Liver (tissue), 9 donors: Measurements from ENCODE around the gene INPP4A. TPM values are rescaled to one million over a fixed set of nuclear protein-coding genes. Genes with fewer than 3 reads are reported as not detected.

Experiments
- DNase-seq: peaks from one replicate; pipeline ENCODE4 v3.0.0-alpha.2; 2017; ENCODE audit warnings: low spot score
- H3K27ac ChIP-seq, 2 donors: one replicate each; pipeline ENCODE4 v1.7.0; 2013; ENCODE audit warnings: inconsistent platforms in 2 of 2, low read length in 2 of 2, control low read depth in 1 of 2, low read depth in 1 of 2, mild to moderate bottlenecking in 1 of 2
- H3K27me3 ChIP-seq, 4 donors: one replicate each; pipeline versions ENCODE4 v1.6.1 to v1.7.0; 2013; ENCODE audit warnings: low read length in 3 of 4, inconsistent platforms in 1 of 4, mild to moderate bottlenecking in 1 of 4, moderate library complexity in 1 of 4; ENCODE audit not compliant: control insufficient read depth in 4 of 4, insufficient read depth in 4 of 4
- H3K36me3 ChIP-seq, 4 donors: one replicate each; pipeline versions ENCODE4 v1.6.1 to v1.7.0; 2013; ENCODE audit warnings: low read length in 3 of 4, mild to moderate bottlenecking in 3 of 4, low read depth in 1 of 4, moderate library complexity in 1 of 4; ENCODE audit not compliant: control insufficient read depth in 4 of 4, insufficient read depth in 3 of 4
- H3K4me1 ChIP-seq, 4 donors: one replicate each; pipeline versions ENCODE4 v1.6.1 to v1.7.0; 2013; ENCODE audit warnings: low read length in 3 of 4, mild to moderate bottlenecking in 3 of 4, moderate library complexity in 1 of 4; ENCODE audit not compliant: control insufficient read depth in 4 of 4, insufficient read depth in 4 of 4
- H3K4me3 ChIP-seq, 3 donors: one replicate each; pipeline versions ENCODE4 v1.6.1 to v1.7.0; 2013; ENCODE audit warnings: low read length in 3 of 3, control low read depth in 1 of 3, low read depth in 1 of 3, mild to moderate bottlenecking in 1 of 3
- H3K9ac ChIP-seq, 2 donors: one replicate each; pipeline ENCODE4 v1.7.0; 2013; ENCODE audit warnings: low read length in 2 of 2, mild to moderate bottlenecking in 2 of 2, moderate library complexity in 2 of 2, control low read depth in 1 of 2, low read depth in 1 of 2
- H3K9me3 ChIP-seq, 4 donors: one replicate each; pipeline versions ENCODE4 v1.6.1 to v1.7.0; 2013; ENCODE audit warnings: low read length in 3 of 4; ENCODE audit not compliant: control insufficient read depth in 4 of 4
- EGR1 ChIP-seq, 2 donors: IDR thresholded peaks; 2 replicates each; pipeline ENCODE4 v1.6.1; 2016 to 2018; ENCODE audit warnings: antibody characterized with exemption in 2 of 2, low read depth in 2 of 2
- FOXA2 ChIP-seq: IDR thresholded peaks from 2 replicates; pipeline ENCODE4 v1.6.1; 2016; ENCODE audit warnings: antibody characterized with exemption
- GABPA ChIP-seq, 2 donors: IDR thresholded peaks in 1 of 2; conservative IDR thresholded peaks in 1 of 2; 2 replicates each; pipeline ENCODE4 v1.6.1; 2016; ENCODE audit warnings: antibody characterized with exemption in 2 of 2, mild to moderate bottlenecking in 1 of 2, moderate library complexity in 1 of 2
- HNF4G ChIP-seq: IDR thresholded peaks from 2 replicates; pipeline ENCODE4 v1.6.1; 2016; ENCODE audit warnings: antibody characterized with exemption
- JUND ChIP-seq, 2 donors: IDR thresholded peaks; 2 replicates each; pipeline ENCODE4 v1.6.1; 2016; ENCODE audit warnings: antibody characterized with exemption in 2 of 2
- NR2F2 ChIP-seq: IDR thresholded peaks from 2 replicates; pipeline ENCODE4 v1.6.1; 2016; ENCODE audit warnings: antibody characterized with exemption
- RAD21 ChIP-seq, 2 donors: IDR thresholded peaks; 2 replicates each; pipeline ENCODE4 v1.6.1; 2016; ENCODE audit warnings: antibody characterized with exemption in 2 of 2, mild to moderate bottlenecking in 2 of 2
- RXRA ChIP-seq, 2 donors: IDR thresholded peaks; 2 replicates each; pipeline ENCODE4 v1.6.1; 2017 to 2018; ENCODE audit warnings: antibody characterized with exemption in 2 of 2, mild to moderate bottlenecking in 1 of 2
- SP1 ChIP-seq: IDR thresholded peaks from 2 replicates; pipeline ENCODE4 v1.6.1; 2018; ENCODE audit warnings: antibody characterized with exemption, mild to moderate bottlenecking
- TAF1 ChIP-seq: conservative IDR thresholded peaks from 2 replicates; pipeline ENCODE4 v1.6.1; 2016; ENCODE audit warnings: antibody characterized with exemption, mild to moderate bottlenecking
- WGBS: extraction: QIAGEN DNeasy Blood & Tissue Kit; methylation state at CpG from one replicate; pipeline ENCODE4 v1.1.7; 2013; 5-methylcytosine and 5-hydroxymethylcytosine counted together
- polyA plus RNA-seq, 2 donors: library from polyadenylated mRNA; stranded (reverse) in 1 of 2; unstranded in 1 of 2; fragments of 200-250 nt in 1 of 2; fragments of >200 nt in 1 of 2; fragmentation: Nextera tagmentation in 1 of 2; extraction: Ambion mirVana in 1 of 2; gene quantifications; one replicate each; pipeline versions ENCODE4 v1.2.1 to v1.2.3, GENCODE V29; 2013 to 2015
- total RNA-seq, 2 donors: library from RNA; depleted of rRNA; stranded (reverse); fragments of >200 nt; gene quantifications; one replicate each; pipeline ENCODE4 v1.2.3, GENCODE V29; 2014
- TF ChIP-seq, protein P1 (sequence below): IDR thresholded peaks from 2 replicates; pipeline ENCODE4 v1.6.1; 2016; ENCODE audit warnings: antibody characterized with exemption
- TF ChIP-seq, protein P2 (sequence below): IDR thresholded peaks from 2 replicates; pipeline ENCODE4 v1.6.1; 2016; ENCODE audit warnings: antibody characterized with exemption
- TF ChIP-seq, protein P3 (sequence below): IDR thresholded peaks from 2 replicates; pipeline ENCODE4 v1.6.1; 2016; ENCODE audit warnings: antibody characterized with exemption, mild to moderate bottlenecking
- donor health status: healthy.
- donor health status: healthy.
- donor health status: healthy.
- donor health status: healthy.
- donor health status: healthy.

Gene INPP4A
- total and polyA plus RNA-seq, 4 donors = 2.9 to 14.9 (median 7.2) TPM

DNA sequence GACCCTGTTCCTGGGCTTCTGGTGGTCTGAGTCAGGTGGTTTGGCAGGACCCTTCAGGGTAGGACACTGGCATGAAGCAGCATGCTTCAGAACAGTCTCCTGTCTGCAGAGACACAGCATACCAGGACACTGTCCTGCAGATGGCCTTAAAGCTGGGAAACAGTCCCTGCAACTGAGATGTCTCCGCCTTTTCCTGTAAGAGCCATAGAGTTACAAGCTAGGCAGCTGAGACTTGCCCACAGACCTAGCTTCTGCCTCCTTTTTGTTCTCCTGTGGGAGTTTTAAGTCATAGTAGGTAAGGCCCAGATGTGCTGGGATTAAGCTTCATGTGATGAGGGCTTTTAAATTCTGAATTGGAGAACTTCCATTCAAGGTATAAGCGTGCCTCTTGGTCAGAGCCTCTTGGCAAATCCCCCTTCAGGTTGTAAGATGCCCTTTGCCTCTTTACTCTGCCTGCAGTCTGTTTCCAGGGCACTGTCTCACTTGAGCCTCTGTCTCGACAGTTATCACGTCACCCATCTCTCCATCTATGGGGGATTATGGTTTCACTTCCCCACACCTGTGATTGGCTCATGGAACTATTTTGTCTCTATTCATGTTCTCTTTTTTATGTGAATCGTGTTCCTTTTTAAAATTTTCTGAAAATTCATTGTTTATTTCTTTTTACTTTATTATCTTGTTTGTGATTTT, 111.8 kb downstream of the INPP4A start:
- Histone ChIP-seq H3K36me3 (peaks cover 0 to 49% (median 17%) of the 10 kb centered on the region in 4 donors), H3K4me3 (no peak overlapping the region), H3K4me1 (no peaks in the 10 kb centered on the region), H3K27me3 (no peaks in the 10 kb centered on the region), H3K27ac (no peak overlapping the region), H3K9me3 (no peaks in the 10 kb centered on the region), H3K9ac (no peak overlapping the region)
- no peak for TF ChIP-seq JUND (IDR thresholded peaks at IDR 0.05)
- no peak for TF ChIP-seq NR2F2
- TF ChIP-seq EGR1 (IDR thresholded peaks at IDR 0.05; ENCODE audit: low read depth in 2 of 2) = no peak
- TF ChIP-seq RXRA (IDR thresholded peaks at IDR 0.05) = no peak
- no peak for TF ChIP-seq GABPA (IDR thresholded peaks at IDR 0.05 in 1 of 2, conservative IDR thresholded peaks at IDR 0.05 in 1 of 2)
- TF ChIP-seq, protein P1, sequence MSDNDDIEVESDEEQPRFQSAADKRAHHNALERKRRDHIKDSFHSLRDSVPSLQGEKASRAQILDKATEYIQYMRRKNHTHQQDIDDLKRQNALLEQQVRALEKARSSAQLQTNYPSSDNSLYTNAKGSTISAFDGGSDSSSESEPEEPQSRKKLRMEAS = no peak
- no peak for TF ChIP-seq RAD21 (IDR thresholded peaks at IDR 0.05)
- TF ChIP-seq, protein P2, sequence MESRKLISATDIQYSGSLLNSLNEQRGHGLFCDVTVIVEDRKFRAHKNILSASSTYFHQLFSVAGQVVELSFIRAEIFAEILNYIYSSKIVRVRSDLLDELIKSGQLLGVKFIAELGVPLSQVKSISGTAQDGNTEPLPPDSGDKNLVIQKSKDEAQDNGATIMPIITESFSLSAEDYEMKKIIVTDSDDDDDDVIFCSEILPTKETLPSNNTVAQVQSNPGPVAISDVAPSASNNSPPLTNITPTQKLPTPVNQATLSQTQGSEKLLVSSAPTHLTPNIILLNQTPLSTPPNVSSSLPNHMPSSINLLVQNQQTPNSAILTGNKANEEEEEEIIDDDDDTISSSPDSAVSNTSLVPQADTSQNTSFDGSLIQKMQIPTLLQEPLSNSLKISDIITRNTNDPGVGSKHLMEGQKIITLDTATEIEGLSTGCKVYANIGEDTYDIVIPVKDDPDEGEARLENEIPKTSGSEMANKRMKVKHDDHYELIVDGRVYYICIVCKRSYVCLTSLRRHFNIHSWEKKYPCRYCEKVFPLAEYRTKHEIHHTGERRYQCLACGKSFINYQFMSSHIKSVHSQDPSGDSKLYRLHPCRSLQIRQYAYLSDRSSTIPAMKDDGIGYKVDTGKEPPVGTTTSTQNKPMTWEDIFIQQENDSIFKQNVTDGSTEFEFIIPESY = no peak
- TF ChIP-seq, protein P3, sequence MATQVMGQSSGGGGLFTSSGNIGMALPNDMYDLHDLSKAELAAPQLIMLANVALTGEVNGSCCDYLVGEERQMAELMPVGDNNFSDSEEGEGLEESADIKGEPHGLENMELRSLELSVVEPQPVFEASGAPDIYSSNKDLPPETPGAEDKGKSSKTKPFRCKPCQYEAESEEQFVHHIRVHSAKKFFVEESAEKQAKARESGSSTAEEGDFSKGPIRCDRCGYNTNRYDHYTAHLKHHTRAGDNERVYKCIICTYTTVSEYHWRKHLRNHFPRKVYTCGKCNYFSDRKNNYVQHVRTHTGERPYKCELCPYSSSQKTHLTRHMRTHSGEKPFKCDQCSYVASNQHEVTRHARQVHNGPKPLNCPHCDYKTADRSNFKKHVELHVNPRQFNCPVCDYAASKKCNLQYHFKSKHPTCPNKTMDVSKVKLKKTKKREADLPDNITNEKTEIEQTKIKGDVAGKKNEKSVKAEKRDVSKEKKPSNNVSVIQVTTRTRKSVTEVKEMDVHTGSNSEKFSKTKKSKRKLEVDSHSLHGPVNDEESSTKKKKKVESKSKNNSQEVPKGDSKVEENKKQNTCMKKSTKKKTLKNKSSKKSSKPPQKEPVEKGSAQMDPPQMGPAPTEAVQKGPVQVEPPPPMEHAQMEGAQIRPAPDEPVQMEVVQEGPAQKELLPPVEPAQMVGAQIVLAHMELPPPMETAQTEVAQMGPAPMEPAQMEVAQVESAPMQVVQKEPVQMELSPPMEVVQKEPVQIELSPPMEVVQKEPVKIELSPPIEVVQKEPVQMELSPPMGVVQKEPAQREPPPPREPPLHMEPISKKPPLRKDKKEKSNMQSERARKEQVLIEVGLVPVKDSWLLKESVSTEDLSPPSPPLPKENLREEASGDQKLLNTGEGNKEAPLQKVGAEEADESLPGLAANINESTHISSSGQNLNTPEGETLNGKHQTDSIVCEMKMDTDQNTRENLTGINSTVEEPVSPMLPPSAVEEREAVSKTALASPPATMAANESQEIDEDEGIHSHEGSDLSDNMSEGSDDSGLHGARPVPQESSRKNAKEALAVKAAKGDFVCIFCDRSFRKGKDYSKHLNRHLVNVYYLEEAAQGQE = no peak
- no peak for TF ChIP-seq HNF4G
- WGBS = 86% methylated on average over 5 of the region's 5 CpGs
- DNase-seq = no peak

DNA sequence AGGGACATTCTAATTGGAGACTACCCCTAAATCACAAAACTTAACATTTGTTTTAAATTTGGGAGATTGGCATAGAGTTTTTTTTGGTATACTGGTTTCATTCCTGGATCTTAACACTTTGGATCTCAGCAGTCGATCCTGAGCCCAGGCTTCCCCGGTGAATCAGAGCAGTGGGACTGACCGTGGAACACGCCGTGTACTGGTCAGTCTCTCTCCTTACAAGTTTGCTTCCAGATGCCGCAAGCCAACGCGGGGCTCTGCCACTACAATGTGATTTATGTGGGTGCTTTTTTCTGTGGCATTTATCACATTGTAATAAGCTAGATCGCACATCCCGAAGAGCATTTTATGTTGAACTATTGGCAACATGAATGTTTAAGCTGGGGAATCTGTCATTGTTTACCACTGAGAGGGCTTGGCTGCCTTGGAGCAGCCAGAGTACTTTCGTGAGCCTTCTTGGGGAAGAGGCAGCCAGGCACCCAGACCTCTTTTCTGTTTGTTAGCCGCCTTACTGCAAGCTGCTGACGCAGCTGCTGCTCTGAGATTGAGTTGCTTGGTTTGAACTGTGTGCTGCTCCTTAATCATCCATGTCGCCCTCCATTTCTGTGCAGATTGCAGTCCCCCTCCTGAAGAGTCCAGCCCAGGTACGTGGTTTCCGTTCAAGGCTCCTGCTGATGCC, 114.3 kb downstream of the INPP4A start:
- no peaks in the 10 kb centered on the region for H3K9me3 ChIP-seq
- no peak overlapping the region for H3K4me3 ChIP-seq
- no peaks in the 10 kb centered on the region for H3K27me3 ChIP-seq
- H3K27ac ChIP-seq = no peak overlapping the region
- H3K4me1 ChIP-seq = no peaks in the 10 kb centered on the region
- WGBS = 98% methylated on average over 16 of the region's 16 CpGs
- peaks cover 0 to 32% (median 11%) of the 10 kb centered on the region in 4 donors for H3K36me3 ChIP-seq
- TF ChIP-seq FOXA2 (no peak), HNF4G (no peak), TAF1 (no peak), SP1 (no peak)
- TF ChIP-seq, protein P3 = no peak
- H3K9ac ChIP-seq = no peak overlapping the region
- no peak for DNase-seq
